Liver (tissue), 9 donors: ENCODE measurements around the gene ASPHD2. TPM values are rescaled to one million over a fixed set of nuclear protein-coding genes. Genes with fewer than 3 reads are reported as not detected.

ENCODE experiments used
- DNase-seq: peaks from one replicate; pipeline ENCODE4 v3.0.0-alpha.2; 2017; ENCODE audit warnings: low spot score
- H3K27ac ChIP-seq, 2 donors: one replicate each; pipeline ENCODE4 v1.7.0; 2013; ENCODE audit warnings: inconsistent platforms in 2 of 2, low read length in 2 of 2, control low read depth in 1 of 2, low read depth in 1 of 2, mild to moderate bottlenecking in 1 of 2
- H3K27me3 ChIP-seq, 4 donors: one replicate each; pipeline versions ENCODE4 v1.6.1 to v1.7.0; 2013; ENCODE audit warnings: low read length in 3 of 4, inconsistent platforms in 1 of 4, mild to moderate bottlenecking in 1 of 4, moderate library complexity in 1 of 4; ENCODE audit not compliant: control insufficient read depth in 4 of 4, insufficient read depth in 4 of 4
- H3K36me3 ChIP-seq, 4 donors: one replicate each; pipeline versions ENCODE4 v1.6.1 to v1.7.0; 2013; ENCODE audit warnings: low read length in 3 of 4, mild to moderate bottlenecking in 3 of 4, low read depth in 1 of 4, moderate library complexity in 1 of 4; ENCODE audit not compliant: control insufficient read depth in 4 of 4, insufficient read depth in 3 of 4
- H3K4me1 ChIP-seq, 4 donors: one replicate each; pipeline versions ENCODE4 v1.6.1 to v1.7.0; 2013; ENCODE audit warnings: low read length in 3 of 4, mild to moderate bottlenecking in 3 of 4, moderate library complexity in 1 of 4; ENCODE audit not compliant: control insufficient read depth in 4 of 4, insufficient read depth in 4 of 4
- H3K4me3 ChIP-seq, 3 donors: one replicate each; pipeline versions ENCODE4 v1.6.1 to v1.7.0; 2013; ENCODE audit warnings: low read length in 3 of 3, control low read depth in 1 of 3, low read depth in 1 of 3, mild to moderate bottlenecking in 1 of 3
- H3K9ac ChIP-seq, 2 donors: one replicate each; pipeline ENCODE4 v1.7.0; 2013; ENCODE audit warnings: low read length in 2 of 2, mild to moderate bottlenecking in 2 of 2, moderate library complexity in 2 of 2, control low read depth in 1 of 2, low read depth in 1 of 2
- H3K9me3 ChIP-seq, 4 donors: one replicate each; pipeline versions ENCODE4 v1.6.1 to v1.7.0; 2013; ENCODE audit warnings: low read length in 3 of 4; ENCODE audit not compliant: control insufficient read depth in 4 of 4
- FOXA1 ChIP-seq: IDR thresholded peaks from 2 replicates; pipeline ENCODE4 v1.6.1; 2016; ENCODE audit warnings: antibody characterized with exemption
- FOXA2 ChIP-seq: IDR thresholded peaks from 2 replicates; pipeline ENCODE4 v1.6.1; 2016; ENCODE audit warnings: antibody characterized with exemption
- GABPA ChIP-seq, 2 donors: IDR thresholded peaks in 1 of 2; conservative IDR thresholded peaks in 1 of 2; 2 replicates each; pipeline ENCODE4 v1.6.1; 2016; ENCODE audit warnings: antibody characterized with exemption in 2 of 2, mild to moderate bottlenecking in 1 of 2, moderate library complexity in 1 of 2
- HNF4A ChIP-seq, 2 donors: conservative IDR thresholded peaks; 2 replicates each; pipeline ENCODE4 v1.6.1; 2016; ENCODE audit warnings: antibody characterized with exemption in 2 of 2, mild to moderate bottlenecking in 2 of 2
- HNF4G ChIP-seq: IDR thresholded peaks from 2 replicates; pipeline ENCODE4 v1.6.1; 2016; ENCODE audit warnings: antibody characterized with exemption
- JUND ChIP-seq, 2 donors: IDR thresholded peaks; 2 replicates each; pipeline ENCODE4 v1.6.1; 2016; ENCODE audit warnings: antibody characterized with exemption in 2 of 2
- NR2F2 ChIP-seq: IDR thresholded peaks from 2 replicates; pipeline ENCODE4 v1.6.1; 2016; ENCODE audit warnings: antibody characterized with exemption
- RAD21 ChIP-seq, 2 donors: IDR thresholded peaks; 2 replicates each; pipeline ENCODE4 v1.6.1; 2016; ENCODE audit warnings: antibody characterized with exemption in 2 of 2, mild to moderate bottlenecking in 2 of 2
- RXRA ChIP-seq, 2 donors: IDR thresholded peaks; 2 replicates each; pipeline ENCODE4 v1.6.1; 2017 to 2018; ENCODE audit warnings: antibody characterized with exemption in 2 of 2, mild to moderate bottlenecking in 1 of 2
- SP1 ChIP-seq: IDR thresholded peaks from 2 replicates; pipeline ENCODE4 v1.6.1; 2018; ENCODE audit warnings: antibody characterized with exemption, mild to moderate bottlenecking
- TAF1 ChIP-seq: conservative IDR thresholded peaks from 2 replicates; pipeline ENCODE4 v1.6.1; 2016; ENCODE audit warnings: antibody characterized with exemption, mild to moderate bottlenecking
- WGBS: extraction: QIAGEN DNeasy Blood & Tissue Kit; methylation state at CpG from one replicate; pipeline ENCODE4 v1.1.7; 2013; 5-methylcytosine and 5-hydroxymethylcytosine counted together
- polyA plus RNA-seq, 2 donors: library from polyadenylated mRNA; stranded (reverse) in 1 of 2; unstranded in 1 of 2; fragments of 200-250 nt in 1 of 2; fragments of >200 nt in 1 of 2; fragmentation: Nextera tagmentation in 1 of 2; extraction: Ambion mirVana in 1 of 2; gene quantifications; one replicate each; pipeline versions ENCODE4 v1.2.1 to v1.2.3, GENCODE V29; 2013 to 2015
- total RNA-seq, 2 donors: library from RNA; depleted of rRNA; stranded (reverse); fragments of >200 nt; gene quantifications; one replicate each; pipeline ENCODE4 v1.2.3, GENCODE V29; 2014
- TF ChIP-seq, protein P1 (sequence below): IDR thresholded peaks from 2 replicates; pipeline ENCODE4 v1.6.1; 2016; ENCODE audit warnings: antibody characterized with exemption
- TF ChIP-seq, protein P2 (sequence below): IDR thresholded peaks from 2 replicates; pipeline ENCODE4 v1.6.1; 2016; ENCODE audit warnings: antibody characterized with exemption, mild to moderate bottlenecking
- TF ChIP-seq, protein P3 (sequence below): IDR thresholded peaks from 2 replicates; pipeline ENCODE4 v1.6.1; 2016; ENCODE audit warnings: antibody characterized with exemption
- TF ChIP-seq, protein P4 (sequence below): fragments of 150-350 bp; IDR thresholded peaks from 2 replicates; pipeline ENCODE4 v1.5.1; 2017; ENCODE audit warnings: improper control_type of control experiment, low read depth, low read length; ENCODE audit not compliant: missing input control
- donor health status: healthy.
- donor health status: healthy.
- donor health status: healthy.
- donor health status: healthy.
- donor health status: healthy.

Gene ASPHD2
- total and polyA plus RNA-seq, 4 donors, result 0.12 to 0.47 (median 0.18) TPM

DNA sequence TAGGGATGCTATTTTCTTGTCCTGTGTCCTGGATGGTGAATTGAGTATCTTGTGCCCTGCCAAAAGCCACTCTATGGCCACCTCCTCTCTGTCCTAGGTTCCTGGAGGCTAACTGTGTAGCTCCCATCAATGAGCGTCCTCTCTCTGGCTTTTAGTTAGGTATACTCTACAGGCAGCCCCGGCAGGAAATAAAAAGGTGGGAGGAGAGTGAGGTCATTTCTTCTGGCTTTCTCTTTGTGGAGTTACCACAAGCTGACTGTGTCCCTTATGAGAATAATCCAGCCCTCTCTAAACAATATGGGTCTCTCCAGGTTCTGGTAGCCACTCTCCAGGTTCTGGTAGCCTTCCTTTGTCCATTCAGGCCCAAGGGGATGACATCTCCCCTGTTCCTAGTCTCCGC lies 11.7 kb upstream of the ASPHD2 start:
- H3K27ac ChIP-seq, result no peak overlapping the region
- no peak overlapping the region for H3K4me3 ChIP-seq
- H3K4me1 ChIP-seq, result no peaks in the 10 kb centered on the region
- no peak overlapping the region for H3K9ac ChIP-seq
- peaks cover 2 to 5% (median 4%) of the 10 kb centered on the region in 4 donors for H3K27me3 ChIP-seq
- 68% methylated on average over 3 of the region's 3 CpGs for WGBS
- peaks cover 0 to under 1% (median 0%) of the 10 kb centered on the region in 4 donors for H3K9me3 ChIP-seq
- DNase-seq, result no peak
- TF ChIP-seq NR2F2, result no peak
- TF ChIP-seq, protein P1, sequence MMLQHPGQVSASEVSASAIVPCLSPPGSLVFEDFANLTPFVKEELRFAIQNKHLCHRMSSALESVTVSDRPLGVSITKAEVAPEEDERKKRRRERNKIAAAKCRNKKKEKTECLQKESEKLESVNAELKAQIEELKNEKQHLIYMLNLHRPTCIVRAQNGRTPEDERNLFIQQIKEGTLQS, result no peak
- TF ChIP-seq, protein P2, sequence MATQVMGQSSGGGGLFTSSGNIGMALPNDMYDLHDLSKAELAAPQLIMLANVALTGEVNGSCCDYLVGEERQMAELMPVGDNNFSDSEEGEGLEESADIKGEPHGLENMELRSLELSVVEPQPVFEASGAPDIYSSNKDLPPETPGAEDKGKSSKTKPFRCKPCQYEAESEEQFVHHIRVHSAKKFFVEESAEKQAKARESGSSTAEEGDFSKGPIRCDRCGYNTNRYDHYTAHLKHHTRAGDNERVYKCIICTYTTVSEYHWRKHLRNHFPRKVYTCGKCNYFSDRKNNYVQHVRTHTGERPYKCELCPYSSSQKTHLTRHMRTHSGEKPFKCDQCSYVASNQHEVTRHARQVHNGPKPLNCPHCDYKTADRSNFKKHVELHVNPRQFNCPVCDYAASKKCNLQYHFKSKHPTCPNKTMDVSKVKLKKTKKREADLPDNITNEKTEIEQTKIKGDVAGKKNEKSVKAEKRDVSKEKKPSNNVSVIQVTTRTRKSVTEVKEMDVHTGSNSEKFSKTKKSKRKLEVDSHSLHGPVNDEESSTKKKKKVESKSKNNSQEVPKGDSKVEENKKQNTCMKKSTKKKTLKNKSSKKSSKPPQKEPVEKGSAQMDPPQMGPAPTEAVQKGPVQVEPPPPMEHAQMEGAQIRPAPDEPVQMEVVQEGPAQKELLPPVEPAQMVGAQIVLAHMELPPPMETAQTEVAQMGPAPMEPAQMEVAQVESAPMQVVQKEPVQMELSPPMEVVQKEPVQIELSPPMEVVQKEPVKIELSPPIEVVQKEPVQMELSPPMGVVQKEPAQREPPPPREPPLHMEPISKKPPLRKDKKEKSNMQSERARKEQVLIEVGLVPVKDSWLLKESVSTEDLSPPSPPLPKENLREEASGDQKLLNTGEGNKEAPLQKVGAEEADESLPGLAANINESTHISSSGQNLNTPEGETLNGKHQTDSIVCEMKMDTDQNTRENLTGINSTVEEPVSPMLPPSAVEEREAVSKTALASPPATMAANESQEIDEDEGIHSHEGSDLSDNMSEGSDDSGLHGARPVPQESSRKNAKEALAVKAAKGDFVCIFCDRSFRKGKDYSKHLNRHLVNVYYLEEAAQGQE, result no peak
- TF ChIP-seq JUND (IDR thresholded peaks at IDR 0.05), result no peak
- TF ChIP-seq TAF1, result no peak
- TF ChIP-seq, protein P3, sequence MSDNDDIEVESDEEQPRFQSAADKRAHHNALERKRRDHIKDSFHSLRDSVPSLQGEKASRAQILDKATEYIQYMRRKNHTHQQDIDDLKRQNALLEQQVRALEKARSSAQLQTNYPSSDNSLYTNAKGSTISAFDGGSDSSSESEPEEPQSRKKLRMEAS, result no peak
- H3K36me3 ChIP-seq, result no peaks in the 10 kb centered on the region

DNA sequence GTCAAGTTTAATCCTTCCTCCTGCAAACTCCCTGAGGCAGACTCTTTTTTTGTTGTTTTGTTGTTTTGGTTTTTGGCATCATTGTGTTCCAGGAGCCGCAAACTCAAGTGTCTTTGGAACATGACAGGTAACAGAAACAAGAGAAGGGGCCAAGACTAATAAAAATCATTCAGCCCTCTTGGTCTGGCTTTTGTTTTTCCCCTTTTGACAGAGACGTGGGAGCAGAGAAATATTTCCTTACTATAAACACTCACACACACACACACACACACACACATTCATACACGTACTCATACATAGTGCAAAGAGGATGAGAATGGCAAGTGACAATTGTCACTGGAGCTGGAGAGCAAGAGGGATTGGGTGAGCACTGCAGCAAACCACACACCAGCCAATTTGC lies 10.4 kb upstream of the ASPHD2 start:
- Histone ChIP-seq H3K4me1 (no peaks in the 10 kb centered on the region), H3K36me3 (no peaks in the 10 kb centered on the region), H3K9me3 (peaks cover 5 to 11% (median 10%) of the 10 kb centered on the region in 4 donors), H3K9ac (no peak overlapping the region), H3K27me3 (peaks cover 0 to 5% (median 4%) of the 10 kb centered on the region in 4 donors), H3K4me3 (no peak overlapping the region), H3K27ac (no peak overlapping the region)
- TF ChIP-seq, protein P4, sequence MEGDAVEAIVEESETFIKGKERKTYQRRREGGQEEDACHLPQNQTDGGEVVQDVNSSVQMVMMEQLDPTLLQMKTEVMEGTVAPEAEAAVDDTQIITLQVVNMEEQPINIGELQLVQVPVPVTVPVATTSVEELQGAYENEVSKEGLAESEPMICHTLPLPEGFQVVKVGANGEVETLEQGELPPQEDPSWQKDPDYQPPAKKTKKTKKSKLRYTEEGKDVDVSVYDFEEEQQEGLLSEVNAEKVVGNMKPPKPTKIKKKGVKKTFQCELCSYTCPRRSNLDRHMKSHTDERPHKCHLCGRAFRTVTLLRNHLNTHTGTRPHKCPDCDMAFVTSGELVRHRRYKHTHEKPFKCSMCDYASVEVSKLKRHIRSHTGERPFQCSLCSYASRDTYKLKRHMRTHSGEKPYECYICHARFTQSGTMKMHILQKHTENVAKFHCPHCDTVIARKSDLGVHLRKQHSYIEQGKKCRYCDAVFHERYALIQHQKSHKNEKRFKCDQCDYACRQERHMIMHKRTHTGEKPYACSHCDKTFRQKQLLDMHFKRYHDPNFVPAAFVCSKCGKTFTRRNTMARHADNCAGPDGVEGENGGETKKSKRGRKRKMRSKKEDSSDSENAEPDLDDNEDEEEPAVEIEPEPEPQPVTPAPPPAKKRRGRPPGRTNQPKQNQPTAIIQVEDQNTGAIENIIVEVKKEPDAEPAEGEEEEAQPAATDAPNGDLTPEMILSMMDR, result no peak
- TF ChIP-seq HNF4G (no peak), FOXA1 (no peak), TAF1 (no peak), RAD21 (IDR thresholded peaks at IDR 0.05) (no peak), HNF4A (conservative IDR thresholded peaks at IDR 0.05) (no peak)
- WGBS, result 58% methylated on average over 3 of the region's 3 CpGs
- DNase-seq, result no peak

DNA sequence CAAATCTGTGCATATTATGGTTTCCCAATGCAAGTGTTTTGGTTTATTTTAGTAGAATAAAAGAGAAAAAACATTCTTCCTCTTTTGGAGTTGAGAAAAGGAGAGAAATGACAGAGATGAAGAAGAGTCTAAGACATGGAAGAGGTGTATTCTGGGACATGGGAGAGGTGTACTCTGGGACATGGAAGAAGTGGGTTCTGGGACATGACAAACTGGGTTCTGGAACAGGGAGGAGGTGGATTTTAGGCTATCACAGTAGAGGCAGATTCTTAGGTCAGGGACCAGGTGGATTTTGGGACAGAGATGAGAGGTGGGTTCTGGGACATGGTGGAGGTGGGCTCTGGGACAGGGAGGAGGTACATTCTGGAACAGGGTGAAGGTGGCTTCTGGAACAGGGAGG lies 2.1 kb upstream of the ASPHD2 start:
- Histone ChIP-seq H3K27ac (no peak overlapping the region), H3K36me3 (no peaks in the 10 kb centered on the region), H3K9me3 (peaks cover 5 to 13% (median 11%) of the 10 kb centered on the region in 4 donors), H3K4me3 (no peak overlapping the region), H3K4me1 (peaks cover 1 to 7% (median 6%) of the 10 kb centered on the region in 4 donors), H3K9ac (no peak overlapping the region), H3K27me3 (peaks cover 0 to 6% (median 3%) of the 10 kb centered on the region in 4 donors)
- no peak for TF ChIP-seq SP1
- no peak for TF ChIP-seq FOXA1
- no peak for TF ChIP-seq GABPA (IDR thresholded peaks at IDR 0.05 in 1 of 2, conservative IDR thresholded peaks at IDR 0.05 in 1 of 2)
- no peak for TF ChIP-seq HNF4G
- no peak for TF ChIP-seq FOXA2
- TF ChIP-seq, protein P2, result no peak
- TF ChIP-seq, protein P4, result no peak
- no peak for TF ChIP-seq JUND (IDR thresholded peaks at IDR 0.05)
- TF ChIP-seq NR2F2, result no peak
- TF ChIP-seq HNF4A (conservative IDR thresholded peaks at IDR 0.05), result no peak
- TF ChIP-seq, protein P3, result no peak
- TF ChIP-seq RXRA (IDR thresholded peaks at IDR 0.05), result no peak
- no peak for DNase-seq
